Measurements from ENCODE around the gene NPAS3. TPM values are rescaled to one million over a fixed set of nuclear protein-coding genes. Genes with fewer than 3 reads are reported as not detected.

NPAS3 gene
- total RNA-seq = 10 to 100 TPM in 1 of 4 donors, 1 to 10 TPM in 2, under 1 TPM in 1; 0.51 to 15.2 (median 6.6) TPM

DNA sequence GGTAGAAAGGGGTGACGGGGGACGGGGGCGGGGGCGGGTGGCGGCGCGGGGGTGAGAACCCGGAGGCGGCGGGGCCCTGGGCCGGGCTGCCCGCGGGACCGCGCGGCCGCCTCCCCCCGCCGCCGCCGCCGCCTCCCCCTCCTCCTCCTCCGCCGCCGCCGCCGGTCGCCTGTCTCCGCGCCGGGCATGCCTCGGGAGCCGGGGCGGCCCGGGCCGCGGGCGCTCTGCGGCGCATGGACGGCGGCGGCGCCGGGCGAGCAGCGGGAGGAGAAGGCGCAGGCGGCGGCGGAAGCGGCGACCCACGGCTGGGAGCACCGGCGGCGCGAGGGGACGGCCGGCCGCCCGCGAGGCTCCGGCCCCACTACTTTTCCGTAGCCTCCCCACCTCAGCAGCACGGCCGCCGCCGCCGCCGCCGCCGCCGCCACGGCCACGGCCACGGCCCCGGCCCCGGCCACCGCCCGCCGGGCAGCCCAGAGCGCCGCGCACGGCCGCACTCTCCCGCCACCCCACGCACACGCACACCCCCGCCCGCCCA lies at the start of gene NPAS3:
NPAS3 (plus strand) TSS at position 161 of the 535 bp plus-strand sequence.
- H3K9me3 ChIP-seq = no peaks in the 10 kb centered on the region
- peaks cover 0 to 10% of the 10 kb centered on the region in 2 donors for H3K4me1 ChIP-seq
- H3K4me3 ChIP-seq = peak within 1 kb of the TSS; percentile 46 to 69
- peak within 1 kb of the TSS; percentile 87 to 88 for H3K27ac ChIP-seq
- H3K36me3 ChIP-seq = no peaks in the 10 kb centered on the region
- TF ChIP-seq POLR2A (IDR thresholded peaks at IDR 0.05) = no peak
- no peak for DNase-seq
- peaks cover 7 to 19% of the 10 kb centered on the region in 2 donors for H3K27me3 ChIP-seq
- intact Hi-C loops (cut with DNase I; ENCODE audit: low total_unique reads) = no loop called here

DNA sequence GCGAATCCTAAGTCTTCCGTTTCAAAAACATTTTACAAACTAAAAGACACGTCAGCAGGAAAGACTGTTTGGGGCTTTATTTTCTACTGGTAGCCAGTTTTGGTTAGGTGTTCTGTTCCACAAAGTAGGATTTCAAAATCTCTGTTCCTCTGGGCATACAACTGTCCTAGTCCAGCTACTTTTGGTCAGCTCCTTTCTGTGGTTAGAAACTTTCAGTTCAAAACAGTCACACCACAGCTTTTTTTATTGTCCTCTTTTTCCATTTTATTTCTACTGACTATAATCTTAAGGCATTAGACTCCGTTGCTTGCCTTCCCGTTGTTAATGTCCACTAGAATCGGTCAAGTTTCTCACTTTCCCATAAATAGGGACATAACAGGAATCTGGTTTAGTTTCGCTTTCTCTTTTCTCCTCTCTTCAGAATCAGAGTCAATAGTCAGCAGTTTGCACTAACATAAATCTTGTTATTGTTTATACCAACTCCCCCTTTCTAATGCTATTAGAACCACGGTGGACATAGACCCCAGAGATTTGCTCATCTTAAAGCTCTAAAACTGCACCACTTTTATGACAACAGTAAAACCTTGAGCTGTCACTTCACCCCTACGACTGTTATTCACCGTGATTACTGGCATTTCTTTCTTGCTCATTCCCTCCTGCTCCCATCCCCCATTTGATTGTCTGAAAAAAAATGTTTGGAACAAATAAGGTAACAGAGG lies 41.5 kb upstream of the NPAS3 start:
- H3K4me3 ChIP-seq = peak overlapping the region; percentile 34 to 43
- intact Hi-C loops (cut with DNase I; ENCODE audit: low total_unique reads) = no loop called here
- TF ChIP-seq, protein P1, sequence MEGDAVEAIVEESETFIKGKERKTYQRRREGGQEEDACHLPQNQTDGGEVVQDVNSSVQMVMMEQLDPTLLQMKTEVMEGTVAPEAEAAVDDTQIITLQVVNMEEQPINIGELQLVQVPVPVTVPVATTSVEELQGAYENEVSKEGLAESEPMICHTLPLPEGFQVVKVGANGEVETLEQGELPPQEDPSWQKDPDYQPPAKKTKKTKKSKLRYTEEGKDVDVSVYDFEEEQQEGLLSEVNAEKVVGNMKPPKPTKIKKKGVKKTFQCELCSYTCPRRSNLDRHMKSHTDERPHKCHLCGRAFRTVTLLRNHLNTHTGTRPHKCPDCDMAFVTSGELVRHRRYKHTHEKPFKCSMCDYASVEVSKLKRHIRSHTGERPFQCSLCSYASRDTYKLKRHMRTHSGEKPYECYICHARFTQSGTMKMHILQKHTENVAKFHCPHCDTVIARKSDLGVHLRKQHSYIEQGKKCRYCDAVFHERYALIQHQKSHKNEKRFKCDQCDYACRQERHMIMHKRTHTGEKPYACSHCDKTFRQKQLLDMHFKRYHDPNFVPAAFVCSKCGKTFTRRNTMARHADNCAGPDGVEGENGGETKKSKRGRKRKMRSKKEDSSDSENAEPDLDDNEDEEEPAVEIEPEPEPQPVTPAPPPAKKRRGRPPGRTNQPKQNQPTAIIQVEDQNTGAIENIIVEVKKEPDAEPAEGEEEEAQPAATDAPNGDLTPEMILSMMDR (IDR thresholded peaks at IDR 0.05) = no peak
- TF ChIP-seq POLR2A (IDR thresholded peaks at IDR 0.05) = no peak
- no peaks in the 10 kb centered on the region for H3K4me1 ChIP-seq
- no peaks in the 10 kb centered on the region for H3K9me3 ChIP-seq
- H3K27ac ChIP-seq = peak overlapping the region; percentile 71 to 85
- no peaks in the 10 kb centered on the region for H3K27me3 ChIP-seq
- no peak for DNase-seq
- H3K36me3 ChIP-seq = no peaks in the 10 kb centered on the region

DNA sequence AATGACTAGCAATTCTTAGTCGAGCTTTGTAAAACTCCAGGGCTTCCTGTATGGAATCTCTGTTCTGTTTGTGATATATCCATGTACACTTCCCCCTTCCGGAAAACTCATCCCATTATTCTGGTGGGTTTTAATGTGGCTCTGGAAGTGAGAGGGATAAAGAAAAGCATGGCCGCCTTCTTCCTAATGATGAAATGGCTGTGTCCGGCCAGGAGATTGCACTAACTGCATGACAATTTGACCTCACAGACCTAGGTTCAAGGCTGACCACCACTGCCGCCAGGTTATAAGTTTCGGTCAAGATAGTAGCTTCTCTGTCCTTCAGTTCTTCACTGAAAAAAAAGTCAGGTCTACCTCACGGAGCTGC lies 41.0 kb upstream of the NPAS3 start:
- DNase-seq = no peak
- no peaks in the 10 kb centered on the region for H3K4me1 ChIP-seq
- no peaks in the 10 kb centered on the region for H3K9me3 ChIP-seq
- H3K27ac ChIP-seq = peak overlapping the region; percentile 71 to 85
- TF ChIP-seq, protein P1 (IDR thresholded peaks at IDR 0.05) = no peak
- intact Hi-C loops (cut with DNase I; ENCODE audit: low total_unique reads) = no loop called here
- H3K27me3 ChIP-seq = no peaks in the 10 kb centered on the region
- H3K4me3 ChIP-seq = peak overlapping the region; percentile 34 to 43
- H3K36me3 ChIP-seq = no peaks in the 10 kb centered on the region

DNA sequence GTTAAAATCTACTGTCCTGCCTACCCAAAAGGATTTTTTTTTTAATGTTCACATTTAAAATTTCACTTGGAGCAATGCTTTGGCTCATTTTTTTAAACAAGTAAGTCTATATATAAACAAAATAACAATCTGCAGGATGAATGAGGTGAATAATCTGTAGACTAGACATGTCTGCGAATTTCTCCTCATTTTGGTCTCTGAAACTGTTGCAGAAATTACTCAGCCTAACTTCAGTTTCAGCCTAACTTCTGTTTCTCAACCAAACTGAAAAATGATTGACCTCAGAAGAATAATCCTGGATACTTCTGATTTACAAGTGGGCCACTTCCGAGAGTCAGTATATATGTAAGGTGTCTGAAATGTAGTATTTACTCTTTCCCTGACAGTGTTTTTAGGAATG lies 39.8 kb upstream of the NPAS3 start:
- H3K36me3 ChIP-seq = no peaks in the 10 kb centered on the region
- DNase-seq = no peak
- H3K27ac ChIP-seq = no peak overlapping the region
- no peak overlapping the region for H3K4me3 ChIP-seq
- H3K27me3 ChIP-seq = no peaks in the 10 kb centered on the region
- TF ChIP-seq, protein P1 (IDR thresholded peaks at IDR 0.05) = no peak
- no peak for TF ChIP-seq POLR2A (IDR thresholded peaks at IDR 0.05)
- no peaks in the 10 kb centered on the region for H3K4me1 ChIP-seq
- intact Hi-C loops (cut with DNase I; ENCODE audit: low total_unique reads) = no loop called here
- H3K9me3 ChIP-seq = no peaks in the 10 kb centered on the region

DNA sequence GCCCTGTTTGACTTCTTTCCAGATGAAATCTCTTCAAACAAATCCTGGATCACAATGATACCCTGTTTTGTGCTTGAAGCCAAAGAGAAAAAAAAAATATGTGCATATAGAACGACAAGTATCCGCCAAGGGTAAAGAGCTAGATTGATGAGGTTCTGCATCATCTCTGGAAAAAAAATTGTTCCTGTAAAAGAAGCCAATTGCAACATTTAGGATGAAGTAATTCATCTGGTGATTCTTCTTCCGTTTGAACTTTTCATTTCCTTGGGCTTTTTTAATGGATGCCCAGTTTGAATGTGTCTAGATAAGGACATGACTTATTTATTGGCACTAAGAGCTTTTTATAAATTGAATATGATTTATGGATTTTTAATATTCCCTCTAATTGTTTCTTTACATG lies 38.1 kb upstream of the NPAS3 start:
- no peaks in the 10 kb centered on the region for H3K36me3 ChIP-seq
- no peaks in the 10 kb centered on the region for H3K4me1 ChIP-seq
- no peaks in the 10 kb centered on the region for H3K27me3 ChIP-seq
- no peak for TF ChIP-seq POLR2A (IDR thresholded peaks at IDR 0.05)
- TF ChIP-seq, protein P1 (IDR thresholded peaks at IDR 0.05) = no peak
- no peaks in the 10 kb centered on the region for H3K9me3 ChIP-seq
- H3K4me3 ChIP-seq = no peak overlapping the region
- DNase-seq = no peak
- intact Hi-C loops (cut with DNase I; ENCODE audit: low total_unique reads) = no loop called here
- H3K27ac ChIP-seq = no peak overlapping the region

Measured in uterus (tissue), 4 donors.